ENCODE data around the gene ELL.

The ELL gene

DNA sequence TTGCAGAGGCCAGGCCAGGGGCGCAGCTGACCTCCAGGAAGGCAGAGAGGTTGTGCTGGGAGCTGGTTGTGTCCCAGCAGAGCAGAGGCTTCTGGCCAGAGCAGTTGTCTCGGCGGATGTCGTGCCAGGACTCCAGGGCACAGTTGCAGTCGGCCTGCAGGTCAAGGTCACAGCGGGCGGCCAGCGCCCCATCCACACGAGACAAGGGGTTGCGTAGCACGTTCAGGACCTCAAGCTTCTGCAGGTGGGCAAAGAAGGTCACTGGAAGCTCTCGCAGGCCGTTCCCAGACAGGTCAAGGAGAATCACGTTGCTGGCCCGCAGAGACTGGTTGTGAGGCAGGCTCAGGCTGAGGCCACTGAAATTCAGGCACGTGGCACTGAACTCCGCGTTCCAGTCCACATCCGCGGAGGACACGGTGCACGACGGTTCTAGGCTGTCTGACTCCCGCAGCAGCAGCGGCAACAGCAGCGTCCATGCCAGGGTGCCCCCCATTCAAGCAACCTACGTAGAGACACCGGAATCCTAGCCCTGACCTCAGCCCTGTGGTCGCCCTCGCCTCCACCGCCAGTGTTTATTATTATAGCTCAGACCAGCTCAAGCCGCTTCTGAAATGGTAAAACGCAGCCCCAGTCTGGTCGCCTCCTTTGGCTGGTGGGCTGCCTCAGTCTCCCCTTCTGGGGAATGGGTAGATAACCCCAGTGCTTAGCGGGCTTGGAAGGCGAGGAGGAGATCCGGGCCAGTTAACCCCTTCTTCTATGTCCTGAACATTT lies 125.2 kb downstream of the ELL start:
- DNase-seq (ENCODE audit: low read depth), result no peak

DNA sequence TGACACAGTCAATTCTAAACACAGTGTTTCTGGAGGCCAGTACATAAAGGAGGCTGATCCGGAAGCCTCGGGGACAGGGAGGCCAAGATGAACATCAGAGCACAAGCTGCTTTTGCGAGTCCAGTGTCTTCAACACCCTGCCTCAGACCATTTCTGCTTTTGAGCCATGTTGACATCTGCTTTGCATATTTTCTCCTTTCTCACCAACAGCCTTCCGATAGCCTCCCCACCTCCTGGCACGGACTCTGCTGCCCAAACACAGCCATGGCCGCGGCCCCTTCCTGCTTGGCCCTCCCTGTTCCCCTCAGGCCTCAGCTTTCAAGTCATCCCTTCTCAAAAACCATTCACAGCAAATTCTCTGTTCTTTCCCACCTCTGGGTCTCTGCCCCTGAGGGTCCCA lies 128.0 kb downstream of the ELL start:
- no peak for DNase-seq (ENCODE audit: low read depth)

DNA sequence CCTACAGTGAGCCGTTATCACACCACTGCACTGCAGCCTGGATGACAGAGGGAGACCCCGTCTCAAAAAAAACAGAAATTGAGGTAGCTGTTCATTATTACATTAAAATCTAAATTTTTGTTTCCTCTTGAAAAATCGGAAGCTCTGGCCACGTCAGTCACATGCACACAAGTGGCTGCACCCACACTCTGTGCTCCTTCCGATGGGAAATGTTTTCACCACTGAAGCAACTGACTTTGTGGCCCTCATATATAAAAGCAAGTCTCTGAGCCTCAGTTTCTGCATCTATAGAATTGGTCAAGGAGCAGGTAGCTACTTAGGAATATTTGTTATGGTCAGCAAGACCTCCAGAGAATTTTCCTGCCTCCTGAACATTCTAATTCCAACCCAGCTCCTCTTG lies 128.9 kb downstream of the ELL start:
- no peak for DNase-seq (ENCODE audit: low read depth)
